GM21576 (cell line): ENCODE measurements around the gene TARBP2.
A peak's percentile ranks its signal among the peaks of the same experiment; 100 is the strongest.

Experiments
- ATAC-seq: cut with Tn5 transposase; IDR thresholded peaks from one replicate; pipeline ENCODE4 v1.9.1; 2021; ENCODE audit warnings: mild to moderate bottlenecking, moderate library complexity; ENCODE audit not compliant: unreplicated experiment

Gene TARBP2

GRCh38 chr12:53500776-53501614 is at the start of gene TARBP2:
Gene TARBP2 (plus strand): TSS chr12:53501283. CDS start chr12:53501409, 126 bp downstream.
- ATAC-seq = peak; percentile 82

- ATAC-seq = peak; percentile 96
Observed at GRCh38 chr12:53451661-53452158, 49.4 kb upstream of the TARBP2 start, which contains the start of gene PCBP2. Gene PCBP2 (plus strand): TSS chr12:53452102. CDS start chr12:53454801, 2,699 bp downstream.

- ATAC-seq = no peak
Observed at GRCh38 chr12:53452159-53453077, 48.7 kb upstream of the TARBP2 start.

GRCh38 chr12:53453953-53454640 is 47.0 kb upstream of the TARBP2 start:
- no peak for ATAC-seq

GRCh38 chr12:53454707-53455106 is 46.4 kb upstream of the TARBP2 start:
- no peak for ATAC-seq

- no peak for ATAC-seq
Observed at GRCh38 chr12:53456654-53457366, 44.3 kb upstream of the TARBP2 start.

- ATAC-seq = no peak
Observed at GRCh38 chr12:53459097-53459496, 42.0 kb upstream of the TARBP2 start.

- ATAC-seq = no peak
Observed at GRCh38 chr12:53461059-53461458, 40.0 kb upstream of the TARBP2 start.

- no peak for ATAC-seq
Observed at GRCh38 chr12:53461591-53461990, 39.5 kb upstream of the TARBP2 start.

- ATAC-seq = no peak
Observed at GRCh38 chr12:53462935-53463334, 38.1 kb upstream of the TARBP2 start.

GRCh38 chr12:53463802-53464560 is 37.1 kb upstream of the TARBP2 start:
- no peak for ATAC-seq

GRCh38 chr12:53464685-53465418 is 36.2 kb upstream of the TARBP2 start:
- no peak for ATAC-seq

- ATAC-seq = no peak
Observed at GRCh38 chr12:53465679-53466078, 35.4 kb upstream of the TARBP2 start.

GRCh38 chr12:53466640-53467039 is 34.4 kb upstream of the TARBP2 start:
- ATAC-seq = no peak

GRCh38 chr12:53467082-53467481 is 34.0 kb upstream of the TARBP2 start:
- ATAC-seq = no peak

GRCh38 chr12:53467880-53468279 is 33.2 kb upstream of the TARBP2 start:
- ATAC-seq = no peak

GRCh38 chr12:53468282-53468681 is 32.8 kb upstream of the TARBP2 start:
- ATAC-seq = no peak

- no peak for ATAC-seq
Observed at GRCh38 chr12:53472056-53472582, 29.0 kb upstream of the TARBP2 start.
